DOHH2 (cell line): ENCODE results near the gene USH2A.

Experiments used
- EZH2phosphoT487 ChIP-seq: fragments of 200-600 bp; sonication (generic); IDR thresholded peaks from 2 replicates; pipeline ENCODE4 v1.6.1; 2017; ENCODE audit warnings: borderline replicate concordance, mild to moderate bottlenecking, antibody characterized with exemption, low read length, moderate library complexity, mixed read lengths
- TF ChIP-seq, protein P1 (sequence below): fragments of 200-600 bp; sonication (generic); IDR thresholded peaks from one replicate; pipeline ENCODE4 v1.5.1; 2014; ENCODE audit warnings: antibody characterized with exemption, mild to moderate bottlenecking, low read depth, low read length; ENCODE audit not compliant: poor library complexity, severe bottlenecking

- TF ChIP-seq, protein P1, sequence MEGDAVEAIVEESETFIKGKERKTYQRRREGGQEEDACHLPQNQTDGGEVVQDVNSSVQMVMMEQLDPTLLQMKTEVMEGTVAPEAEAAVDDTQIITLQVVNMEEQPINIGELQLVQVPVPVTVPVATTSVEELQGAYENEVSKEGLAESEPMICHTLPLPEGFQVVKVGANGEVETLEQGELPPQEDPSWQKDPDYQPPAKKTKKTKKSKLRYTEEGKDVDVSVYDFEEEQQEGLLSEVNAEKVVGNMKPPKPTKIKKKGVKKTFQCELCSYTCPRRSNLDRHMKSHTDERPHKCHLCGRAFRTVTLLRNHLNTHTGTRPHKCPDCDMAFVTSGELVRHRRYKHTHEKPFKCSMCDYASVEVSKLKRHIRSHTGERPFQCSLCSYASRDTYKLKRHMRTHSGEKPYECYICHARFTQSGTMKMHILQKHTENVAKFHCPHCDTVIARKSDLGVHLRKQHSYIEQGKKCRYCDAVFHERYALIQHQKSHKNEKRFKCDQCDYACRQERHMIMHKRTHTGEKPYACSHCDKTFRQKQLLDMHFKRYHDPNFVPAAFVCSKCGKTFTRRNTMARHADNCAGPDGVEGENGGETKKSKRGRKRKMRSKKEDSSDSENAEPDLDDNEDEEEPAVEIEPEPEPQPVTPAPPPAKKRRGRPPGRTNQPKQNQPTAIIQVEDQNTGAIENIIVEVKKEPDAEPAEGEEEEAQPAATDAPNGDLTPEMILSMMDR, result no peak
- TF ChIP-seq EZH2phosphoT487, result no peak
These were observed 791.8 kb downstream of the USH2A start for GRCh38 chr1:215631489-215631888.
